Kidney tubule cell (primary cell): ENCODE measurements around the gene TRIP11.

Experiments used
- DNase-seq: peaks from one replicate; pipeline ENCODE4 v3.0.0-alpha.2; 2018; ENCODE audit warnings: low spot score

Gene TRIP11

DNA sequence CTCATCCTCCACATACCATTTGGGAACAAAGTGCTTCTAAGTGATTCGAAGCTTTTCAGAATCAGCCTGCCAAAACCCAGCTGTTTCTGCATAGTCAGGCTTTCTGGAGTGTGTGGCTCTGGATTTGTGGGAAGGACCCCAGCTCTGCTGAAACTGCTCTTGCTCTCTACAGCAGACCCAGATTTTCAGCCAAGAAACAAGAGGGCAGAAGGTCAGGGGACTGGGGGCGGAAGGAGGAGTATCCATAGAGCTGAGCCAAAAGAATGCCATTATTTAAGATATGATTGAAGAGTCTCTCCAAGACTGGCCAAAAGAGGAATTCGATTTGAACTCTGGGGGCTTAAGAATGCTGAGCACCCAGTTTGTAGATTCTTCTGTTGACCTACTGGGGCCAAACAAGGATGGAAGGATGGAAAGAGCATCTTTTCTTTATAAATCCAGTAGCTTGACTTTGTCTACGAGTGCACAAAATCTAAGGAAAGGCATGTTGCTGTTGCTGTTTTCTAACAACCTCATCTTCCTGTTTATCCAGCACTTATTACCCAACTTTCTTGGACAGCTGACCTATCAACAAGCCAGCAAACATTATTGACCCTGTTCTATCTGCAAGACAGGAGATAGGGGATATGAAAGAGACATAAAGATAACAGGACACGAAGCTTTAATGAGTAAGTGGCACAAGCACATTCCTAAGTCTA lies 121.5 kb downstream of the TRIP11 start:
- no peak for DNase-seq
